ENCODE results near the gene STK38L.

STK38L gene

GRCh38 chr12:27243804-27244688, at the start of gene STK38L:
STK38L (plus strand) TSS chr12:27244286; CDS start chr12:27297721, 53,435 bp downstream.
- peak within 1 kb of the TSS; percentile 85 for H3K27ac ChIP-seq
- no peaks in the 10 kb centered on the region for H4K20me1 ChIP-seq
- TF ChIP-seq Cebpa-rat (IDR thresholded peaks at IDR 0.05) = peak; percentile 64; the same call in 1 of the 2 replicates
- H3K4me2 ChIP-seq = peak within 1 kb of the TSS; percentile 85
- peaks cover 9% of the 10 kb centered on the region; the same call in 1 of the 2 replicates for H3K27me3 ChIP-seq
- H3K36me3 ChIP-seq = no peaks in the 10 kb centered on the region
- peaks cover 8% of the 10 kb centered on the region for H3K9me3 ChIP-seq
- peaks cover 15% of the 10 kb centered on the region for H3K4me1 ChIP-seq
- H3K4me3 ChIP-seq = peak within 1 kb of the TSS; percentile 95
- peak within 1 kb of the TSS; percentile 91 for H3K9ac ChIP-seq

- Histone ChIP-seq H3K36me3 (no peaks in the 10 kb centered on the region), H3K4me1 (peaks cover 18% of the 10 kb centered on the region), H3K4me2 (no peak overlapping the region), H3K27ac (no peak overlapping the region), H3K4me3 (no peak overlapping the region), H4K20me1 (no peaks in the 10 kb centered on the region), H3K27me3 (no peaks in the 10 kb centered on the region), H3K9me3 (no peaks in the 10 kb centered on the region), H3K9ac (no peak overlapping the region)
- TF ChIP-seq Cebpa-rat (IDR thresholded peaks at IDR 0.05) = no peak
These were observed 49.4 kb upstream of the STK38L start for GRCh38 chr12:27194644-27195043.

GRCh38 chr12:27198036-27198435, 46.0 kb upstream of the STK38L start:
- no peaks in the 10 kb centered on the region for H3K27me3 ChIP-seq
- H4K20me1 ChIP-seq = no peaks in the 10 kb centered on the region
- TF ChIP-seq Cebpa-rat (IDR thresholded peaks at IDR 0.05) = no peak
- no peaks in the 10 kb centered on the region for H3K9me3 ChIP-seq
- H3K27ac ChIP-seq = no peak overlapping the region
- no peaks in the 10 kb centered on the region for H3K36me3 ChIP-seq
- H3K9ac ChIP-seq = no peak overlapping the region
- no peak overlapping the region for H3K4me2 ChIP-seq
- no peak overlapping the region for H3K4me3 ChIP-seq
- peaks cover 7% of the 10 kb centered on the region for H3K4me1 ChIP-seq

- no peaks in the 10 kb centered on the region for H3K4me1 ChIP-seq
These were observed 44.3 kb upstream of the STK38L start for GRCh38 chr12:27199638-27200300.

GRCh38 chr12:27201169-27201568, 42.9 kb upstream of the STK38L start:
- H3K9ac ChIP-seq = no peak overlapping the region
- no peak overlapping the region for H3K4me2 ChIP-seq
- no peak overlapping the region for H3K27ac ChIP-seq
- H3K4me3 ChIP-seq = no peak overlapping the region
- no peaks in the 10 kb centered on the region for H3K4me1 ChIP-seq
- no peaks in the 10 kb centered on the region for H3K36me3 ChIP-seq
- TF ChIP-seq Cebpa-rat (IDR thresholded peaks at IDR 0.05) = no peak
- H4K20me1 ChIP-seq = no peaks in the 10 kb centered on the region
- no peaks in the 10 kb centered on the region for H3K27me3 ChIP-seq
- H3K9me3 ChIP-seq = no peaks in the 10 kb centered on the region

More at GRCh38 chr12:27199638-27200300, 44.3 kb upstream of the STK38L start:
- Histone ChIP-seq H3K4me2 (no peak overlapping the region), H3K27me3 (no peaks in the 10 kb centered on the region), H3K9ac (no peak overlapping the region), H3K9me3 (no peaks in the 10 kb centered on the region), H3K36me3 (no peaks in the 10 kb centered on the region), H4K20me1 (no peaks in the 10 kb centered on the region), H3K27ac (no peak overlapping the region), H3K4me3 (no peak overlapping the region)
- TF ChIP-seq Cebpa-rat (IDR thresholded peaks at IDR 0.05) = no peak

GRCh38 chr12:27206801-27207502, 37.1 kb upstream of the STK38L start:
- H3K4me1 ChIP-seq = no peaks in the 10 kb centered on the region

DNA sequence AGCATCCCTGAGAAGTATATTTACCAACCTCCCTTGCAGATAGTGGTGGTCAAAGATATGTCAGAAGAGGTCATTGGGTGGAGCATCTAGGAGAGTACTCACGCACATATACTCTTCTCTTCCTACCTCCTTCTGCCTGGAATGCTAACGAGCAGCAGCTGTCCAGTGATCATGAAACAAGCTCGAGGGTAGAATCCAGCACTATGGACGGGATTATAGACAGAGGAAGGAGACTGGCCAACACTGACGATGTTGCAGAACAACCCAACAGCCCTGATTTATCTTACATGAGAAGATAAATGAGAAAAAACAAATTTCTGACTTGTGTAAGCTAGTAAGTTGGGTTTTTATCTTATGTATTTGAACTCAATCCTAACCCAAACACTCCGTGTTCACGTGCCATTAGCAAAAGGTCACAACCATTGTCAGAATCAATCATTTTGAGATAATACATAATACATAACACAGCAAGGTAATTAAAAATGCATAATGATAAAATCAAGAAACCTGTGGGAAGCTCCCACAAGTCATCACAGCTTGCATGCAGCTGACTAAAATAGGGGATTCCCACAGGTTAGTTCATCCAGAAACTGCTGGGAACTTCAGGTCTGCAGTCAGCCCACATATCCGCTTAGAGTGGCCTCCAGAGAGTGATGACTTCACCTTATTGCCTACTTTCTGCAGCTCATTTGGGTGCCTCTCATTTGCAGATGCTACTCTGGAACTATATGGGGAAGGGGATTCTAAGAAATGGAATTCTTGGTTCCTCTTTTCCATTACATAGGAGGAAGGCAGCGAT, 36.3 kb upstream of the STK38L start:
- Histone ChIP-seq H4K20me1 (no peaks in the 10 kb centered on the region), H3K9ac (no peak overlapping the region)

More at GRCh38 chr12:27206801-27207502, 37.1 kb upstream of the STK38L start:
- Histone ChIP-seq H3K4me2 (no peak overlapping the region), H3K9me3 (0 out of 2 replicates have a peak, but pooled peaks cover 4% of the 10 kb centered on the region), H3K9ac (no peak overlapping the region), H3K27me3 (no peaks in the 10 kb centered on the region), H3K4me3 (no peak overlapping the region), H3K36me3 (no peaks in the 10 kb centered on the region), H4K20me1 (no peaks in the 10 kb centered on the region), H3K27ac (no peak overlapping the region)
- TF ChIP-seq Cebpa-rat (IDR thresholded peaks at IDR 0.05) = no peak

DNA sequence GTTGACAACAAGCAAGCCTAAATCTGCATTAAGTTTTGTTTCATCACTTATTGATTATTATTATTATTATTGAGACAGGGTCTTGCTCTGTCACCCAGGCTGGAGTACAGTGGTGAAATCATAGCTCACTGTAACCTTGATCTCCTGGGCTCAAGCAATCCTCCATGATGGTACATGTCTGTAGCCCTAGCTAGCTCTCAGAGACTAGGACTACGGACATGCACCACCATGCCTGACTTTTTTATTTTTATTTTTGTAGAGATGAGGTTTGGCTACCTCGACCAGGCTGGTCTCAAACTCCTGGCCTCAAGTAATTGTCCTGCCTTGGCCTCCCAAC, 35.7 kb upstream of the STK38L start:
- Histone ChIP-seq H4K20me1 (no peaks in the 10 kb centered on the region), H3K9me3 (0 out of 2 replicates have a peak, but pooled peaks cover 4% of the 10 kb centered on the region), H3K36me3 (no peaks in the 10 kb centered on the region), H3K4me3 (no peak overlapping the region), H3K9ac (no peak overlapping the region), H3K27me3 (no peaks in the 10 kb centered on the region), H3K4me2 (no peak overlapping the region), H3K4me1 (no peaks in the 10 kb centered on the region), H3K27ac (no peak overlapping the region)
- TF ChIP-seq Cebpa-rat (IDR thresholded peaks at IDR 0.05) = no peak

More for the DNA sequence above, 36.3 kb upstream of the STK38L start:
- H3K27ac ChIP-seq = no peak overlapping the region
- 0 out of 2 replicates have a peak, but pooled peaks cover 4% of the 10 kb centered on the region for H3K9me3 ChIP-seq
- no peak overlapping the region for H3K4me3 ChIP-seq
- H3K27me3 ChIP-seq = no peaks in the 10 kb centered on the region
- no peaks in the 10 kb centered on the region for H3K4me1 ChIP-seq
- no peaks in the 10 kb centered on the region for H3K36me3 ChIP-seq
- TF ChIP-seq Cebpa-rat (IDR thresholded peaks at IDR 0.05) = no peak
- no peak overlapping the region for H3K4me2 ChIP-seq
